HG03342 (cell line): Measurements from ENCODE around the gene MOSMO.

Source experiments
- ATAC-seq: cut with Tn5 transposase; IDR thresholded peaks from one replicate; pipeline ENCODE4 v1.9.1; 2021; ENCODE audit warnings: mild to moderate bottlenecking, moderate library complexity; ENCODE audit not compliant: unreplicated experiment

Gene MOSMO

GRCh38 chr16:22007509-22008214 is at the start of gene MOSMO:
Gene MOSMO (plus strand): TSS chr16:22008111. CDS start chr16:22008302, 191 bp downstream.
- peak; percentile 69 for ATAC-seq

GRCh38 chr16:21959050-21959449 is 48.9 kb upstream of the MOSMO start:
- no peak for ATAC-seq

- no peak for ATAC-seq
Measured at GRCh38 chr16:21962475-21962874, 45.4 kb upstream of the MOSMO start.

GRCh38 chr16:21963887-21964286 is 44.0 kb upstream of the MOSMO start:
- ATAC-seq: no peak

GRCh38 chr16:21964353-21964752 is 43.6 kb upstream of the MOSMO start:
- no peak for ATAC-seq

GRCh38 chr16:21971856-21972255 is 36.1 kb upstream of the MOSMO start:
- ATAC-seq: no peak

GRCh38 chr16:21973945-21974344 is 34.0 kb upstream of the MOSMO start:
- ATAC-seq: no peak

- ATAC-seq: no peak
Measured at GRCh38 chr16:21980032-21980431, 27.9 kb upstream of the MOSMO start.

- no peak for ATAC-seq
Measured at GRCh38 chr16:21982108-21982507, 25.8 kb upstream of the MOSMO start.

- no peak for ATAC-seq
Measured at GRCh38 chr16:21984062-21984461, 23.8 kb upstream of the MOSMO start.

GRCh38 chr16:21985524-21985923 is 22.4 kb upstream of the MOSMO start:
- no peak for ATAC-seq

- ATAC-seq: no peak
Measured at GRCh38 chr16:21986692-21987246, 21.1 kb upstream of the MOSMO start.

GRCh38 chr16:21987498-21987897 is 20.4 kb upstream of the MOSMO start:
- no peak for ATAC-seq

- no peak for ATAC-seq
Measured at GRCh38 chr16:21989133-21989532, 18.8 kb upstream of the MOSMO start.

GRCh38 chr16:21989751-21990150 is 18.2 kb upstream of the MOSMO start:
- no peak for ATAC-seq

GRCh38 chr16:21990381-21990944 is 17.4 kb upstream of the MOSMO start:
- ATAC-seq: no peak

- ATAC-seq: no peak
Measured at GRCh38 chr16:21991621-21992020, 16.3 kb upstream of the MOSMO start.

GRCh38 chr16:21994856-21995465 is 12.9 kb upstream of the MOSMO start:
- no peak for ATAC-seq

GRCh38 chr16:21996923-21997696 is 10.8 kb upstream of the MOSMO start:
- ATAC-seq: no peak

- no peak for ATAC-seq
Measured at GRCh38 chr16:21997697-21998480, 10.0 kb upstream of the MOSMO start.
